A673 (cell line): Measurements from ENCODE around the gene CERKL. TPM values are rescaled to one million over a fixed set of nuclear protein-coding genes. Genes with fewer than 3 reads are reported as not detected.

Experiments
- BruUV-seq: library from RNA; stranded (reverse); fragments of 400-500 nt; replicated peaks from 2 replicates; lab custom pipeline; 2021; lab: Mats Ljungman, UMichigan
- CTCF ChIA-PET: fragments of 300-600 bp; sonication (Branson Sonifier 250); formaldehyde crosslinking; loops from one replicate; lab custom pipeline; 2022; ENCODE audit warnings: antibody characterized with exemption; lab: Charles Lee
- POLR2A ChIA-PET: fragments of 300-600 bp; sonication (Branson Sonifier 250); formaldehyde crosslinking; loops from one replicate; lab custom pipeline; 2022; ENCODE audit warnings: antibody characterized with exemption; ENCODE audit not compliant: low non-redundant PET; lab: Charles Lee
- DNase-seq: peaks from one replicate; pipeline ENCODE4 v3.0.0-alpha.2; 2015; ENCODE audit warnings: low spot score
- H3K27ac ChIP-seq: fragments of 200-600 bp; sonication (generic); 2 replicates; pipeline ENCODE4 v1.5.1; 2016; ENCODE audit warnings: mixed run types, low read depth, mild to moderate bottlenecking, mixed read lengths, antibody characterized with exemption, low read length; ENCODE audit not compliant: poor library complexity, severe bottlenecking
- H3K27me3 ChIP-seq: fragments of 200-600 bp; sonication (generic); replicated peaks from 2 replicates; pipeline ENCODE4 v1.6.1; 2017; ENCODE audit warnings: mixed run types, low read depth, mild to moderate bottlenecking, mixed read lengths, antibody characterized with exemption, low read length; ENCODE audit not compliant: insufficient read depth, poor library complexity
- H3K36me3 ChIP-seq: fragments of 200-600 bp; sonication (generic); 2 replicates; pipeline ENCODE4 v1.6.1; 2016; ENCODE audit warnings: mixed run types, mild to moderate bottlenecking, mixed read lengths, antibody characterized with exemption, low read length; ENCODE audit not compliant: insufficient read depth, poor library complexity, severe bottlenecking
- H3K4me1 ChIP-seq: fragments of 200-600 bp; sonication (generic); 2 replicates; pipeline ENCODE4 v1.6.1; 2017; ENCODE audit warnings: mixed run types, mild to moderate bottlenecking, mixed read lengths, antibody characterized with exemption, low read length; ENCODE audit not compliant: insufficient read depth, poor library complexity, severe bottlenecking
- H3K4me3 ChIP-seq: fragments of 200-600 bp; sonication (generic); 2 replicates; pipeline ENCODE4 v1.5.1; 2016; ENCODE audit warnings: low read depth, mixed run types, mild to moderate bottlenecking, mixed read lengths, low read length; ENCODE audit not compliant: poor library complexity, severe bottlenecking
- H3K9me3 ChIP-seq: fragments of 200-600 bp; sonication (generic); 2 replicates; pipeline ENCODE4 v1.6.1; 2016; ENCODE audit warnings: mixed run types, low read depth, mild to moderate bottlenecking, mixed read lengths, antibody characterized with exemption, low read length; ENCODE audit not compliant: poor library complexity, severe bottlenecking
- EZH2 ChIP-seq: fragments of 200-600 bp; sonication (generic); IDR thresholded peaks from 2 replicates; pipeline ENCODE4 v1.6.1; 2017; ENCODE audit warnings: borderline replicate concordance, low read depth, mild to moderate bottlenecking, mixed read lengths, antibody characterized with exemption, low read length; ENCODE audit not compliant: poor library complexity, severe bottlenecking
- intact Hi-C: fragments of 100-400 bp; cut with micrococcal nuclease; formaldehyde crosslinking; loops from one replicate; pipeline ENCODE4 v1.10.0; 2022; ENCODE audit not compliant: unreplicated experiment
- total RNA-seq: library from RNA; stranded (reverse); gene quantifications from 2 replicates; pipeline ENCODE4 v1.2.3, GENCODE V29; 2021
- TF ChIP-seq, protein P1 (sequence below): fragments of 300-800, 200-600 bp; sonication (generic); conservative IDR thresholded peaks from 2 replicates; pipeline ENCODE4 v1.5.1; 2017; ENCODE audit warnings: low read depth, mild to moderate bottlenecking, antibody characterized with exemption, low read length, moderate library complexity, mixed read lengths

Gene CERKL
- total RNA-seq, 1 experiment from 2014 or later: 0.75 TPM

DNA sequence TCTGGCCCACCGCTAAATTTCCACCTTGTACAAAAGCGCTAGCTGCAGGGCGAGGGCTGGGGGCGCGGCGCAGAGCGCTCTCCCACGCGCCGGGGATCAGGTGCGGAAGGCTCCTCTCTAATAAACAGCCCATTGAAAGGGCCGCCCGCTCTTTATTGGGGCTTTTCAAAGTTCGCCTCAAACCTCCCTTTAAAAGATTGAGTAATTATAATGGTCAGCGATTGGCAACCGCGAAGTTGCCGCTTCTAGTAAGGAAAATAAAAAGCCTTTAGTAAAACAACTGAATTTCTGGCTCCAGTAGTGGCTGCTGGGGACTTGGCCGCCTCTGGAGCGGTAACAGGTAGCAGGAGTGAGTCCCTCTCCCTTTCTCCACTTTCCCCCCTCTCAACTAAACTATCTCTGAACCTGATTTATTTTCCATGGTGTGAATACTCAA lies 22.7 kb upstream of the CERKL start:
- CTCF ChIA-PET: no interaction called here
- no TSS peak for BruUV-seq
- no peak overlapping the region for H3K4me3 ChIP-seq

DNA sequence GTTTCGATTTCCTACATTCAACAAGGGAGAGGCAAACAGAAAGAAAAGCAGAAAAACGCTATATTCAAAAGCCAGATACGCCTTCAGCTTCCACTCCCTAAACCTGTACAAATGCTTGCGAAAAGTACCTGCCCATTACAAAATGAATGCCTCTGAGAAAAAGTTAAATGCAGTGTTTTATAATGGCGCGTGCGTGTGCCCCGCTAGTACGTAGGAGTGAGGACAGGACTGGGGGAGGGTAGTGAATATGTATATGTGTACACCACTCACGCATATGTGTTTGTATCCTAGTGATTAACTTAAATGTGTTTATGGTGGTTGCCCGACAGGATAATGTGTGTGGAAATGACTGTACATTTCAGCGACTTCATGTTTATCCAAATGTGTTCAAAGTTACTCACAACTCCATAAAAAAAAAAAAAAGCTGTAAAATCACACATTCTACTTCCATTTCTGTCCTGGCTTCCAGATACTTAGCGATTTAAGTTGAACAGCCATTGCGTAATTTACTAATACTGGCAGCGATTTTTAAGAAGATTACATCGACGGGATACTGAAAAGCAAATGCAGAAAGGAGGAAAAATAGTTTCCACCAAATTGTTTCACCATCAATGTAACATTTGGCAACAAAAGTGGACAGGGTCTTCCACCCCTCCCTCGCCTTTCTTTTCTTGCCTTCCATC lies 22.1 kb upstream of the CERKL start:
- POLR2A ChIA-PET: interaction anchor here (0.8 kb wide), 1 partner anchor 36 kb away, joined by 3 read pairs; no protein-coding TSS in a partner anchor
- H3K27me3 ChIP-seq: peaks cover 86% of the 10 kb centered on the region
- intact Hi-C loops: no loop called here
- H3K9me3 ChIP-seq: no peaks in the 10 kb centered on the region
- TF ChIP-seq, protein P1, sequence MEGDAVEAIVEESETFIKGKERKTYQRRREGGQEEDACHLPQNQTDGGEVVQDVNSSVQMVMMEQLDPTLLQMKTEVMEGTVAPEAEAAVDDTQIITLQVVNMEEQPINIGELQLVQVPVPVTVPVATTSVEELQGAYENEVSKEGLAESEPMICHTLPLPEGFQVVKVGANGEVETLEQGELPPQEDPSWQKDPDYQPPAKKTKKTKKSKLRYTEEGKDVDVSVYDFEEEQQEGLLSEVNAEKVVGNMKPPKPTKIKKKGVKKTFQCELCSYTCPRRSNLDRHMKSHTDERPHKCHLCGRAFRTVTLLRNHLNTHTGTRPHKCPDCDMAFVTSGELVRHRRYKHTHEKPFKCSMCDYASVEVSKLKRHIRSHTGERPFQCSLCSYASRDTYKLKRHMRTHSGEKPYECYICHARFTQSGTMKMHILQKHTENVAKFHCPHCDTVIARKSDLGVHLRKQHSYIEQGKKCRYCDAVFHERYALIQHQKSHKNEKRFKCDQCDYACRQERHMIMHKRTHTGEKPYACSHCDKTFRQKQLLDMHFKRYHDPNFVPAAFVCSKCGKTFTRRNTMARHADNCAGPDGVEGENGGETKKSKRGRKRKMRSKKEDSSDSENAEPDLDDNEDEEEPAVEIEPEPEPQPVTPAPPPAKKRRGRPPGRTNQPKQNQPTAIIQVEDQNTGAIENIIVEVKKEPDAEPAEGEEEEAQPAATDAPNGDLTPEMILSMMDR: no peak
- no peak for TF ChIP-seq EZH2
- H3K36me3 ChIP-seq: no peaks in the 10 kb centered on the region
- H3K4me1 ChIP-seq: peaks cover 10% of the 10 kb centered on the region
- H3K27ac ChIP-seq: no peak overlapping the region
- H3K4me3 ChIP-seq: no peak overlapping the region
- no peak for DNase-seq
- no TSS peak for BruUV-seq
- CTCF ChIA-PET: no interaction called here

More for the DNA sequence above, 22.7 kb upstream of the CERKL start:
- Histone ChIP-seq H3K9me3 (no peaks in the 10 kb centered on the region), H3K36me3 (no peaks in the 10 kb centered on the region), H3K4me1 (peaks cover 11% of the 10 kb centered on the region), H3K27ac (no peak overlapping the region), H3K27me3 (peaks cover 92% of the 10 kb centered on the region)
- intact Hi-C loops: no loop called here
- POLR2A ChIA-PET: no interaction called here
- TF ChIP-seq, protein P1: no peak
- TF ChIP-seq EZH2: peak; percentile 69
- no peak for DNase-seq

DNA sequence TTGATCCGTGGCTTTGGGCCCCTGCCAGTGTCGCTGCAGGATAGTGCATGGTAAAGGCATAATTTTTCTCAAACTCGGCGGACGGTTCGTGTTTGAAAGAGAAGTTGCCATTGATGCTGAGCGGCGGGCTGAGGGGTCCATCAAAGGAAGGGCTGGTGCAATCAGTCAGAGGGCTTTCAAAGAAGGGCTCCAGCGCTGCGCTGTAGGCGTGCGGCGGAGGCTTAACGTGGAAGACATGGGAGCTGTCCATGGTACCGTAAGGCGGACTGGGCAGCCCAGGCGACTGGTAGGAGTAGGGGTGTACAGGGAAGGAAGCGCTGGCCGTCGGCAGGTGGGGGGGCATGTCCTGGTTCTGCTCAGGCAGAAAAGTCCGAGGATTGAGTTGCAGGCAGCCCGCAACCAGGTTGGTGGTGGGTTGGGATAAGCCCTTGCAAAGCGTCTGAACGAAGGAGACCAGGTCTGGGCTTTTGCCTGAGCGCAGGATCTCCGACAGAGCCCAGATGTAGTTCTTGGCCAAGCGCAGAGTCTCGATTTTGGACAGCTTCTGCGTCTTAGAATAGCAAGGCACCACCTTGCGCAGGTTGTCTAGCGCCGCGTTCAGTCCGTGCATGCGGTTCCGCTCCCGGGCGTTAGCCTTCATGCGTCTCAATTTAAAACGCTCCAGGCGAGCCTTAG lies 21.1 kb upstream of the CERKL start:
- no peak overlapping the region for H3K27ac ChIP-seq
- no TSS peak for BruUV-seq
- ChIA-PET POLR2A (interaction anchor here (0.8 kb wide), 1 partner anchor 37 kb away, joined by 3 read pairs; no protein-coding TSS in a partner anchor), CTCF (no interaction called here)
- TF ChIP-seq, protein P1: no peak
- TF ChIP-seq EZH2: no peak
- H3K9me3 ChIP-seq: no peaks in the 10 kb centered on the region
- H3K36me3 ChIP-seq: no peaks in the 10 kb centered on the region
- peaks cover under 1% of the 10 kb centered on the region for H3K4me1 ChIP-seq
- intact Hi-C loops: no loop called here
- peak; percentile 86 for DNase-seq
- no peak overlapping the region for H3K4me3 ChIP-seq
- peaks cover 77% of the 10 kb centered on the region for H3K27me3 ChIP-seq
